GM12801 (cell line): ENCODE measurements around the gene SMURF2.

Experiments used
- TF ChIP-seq, protein P1 (sequence below): IDR thresholded peaks from one replicate; pipeline ENCODE4 v1.5.1; 2011; ENCODE audit warnings: control low read depth; ENCODE audit not compliant: insufficient read length; ENCODE audit errors: extremely low read depth

Gene SMURF2

GRCh38 chr17:64638552-64639203, 23.4 kb downstream of the SMURF2 start:
- TF ChIP-seq, protein P1, sequence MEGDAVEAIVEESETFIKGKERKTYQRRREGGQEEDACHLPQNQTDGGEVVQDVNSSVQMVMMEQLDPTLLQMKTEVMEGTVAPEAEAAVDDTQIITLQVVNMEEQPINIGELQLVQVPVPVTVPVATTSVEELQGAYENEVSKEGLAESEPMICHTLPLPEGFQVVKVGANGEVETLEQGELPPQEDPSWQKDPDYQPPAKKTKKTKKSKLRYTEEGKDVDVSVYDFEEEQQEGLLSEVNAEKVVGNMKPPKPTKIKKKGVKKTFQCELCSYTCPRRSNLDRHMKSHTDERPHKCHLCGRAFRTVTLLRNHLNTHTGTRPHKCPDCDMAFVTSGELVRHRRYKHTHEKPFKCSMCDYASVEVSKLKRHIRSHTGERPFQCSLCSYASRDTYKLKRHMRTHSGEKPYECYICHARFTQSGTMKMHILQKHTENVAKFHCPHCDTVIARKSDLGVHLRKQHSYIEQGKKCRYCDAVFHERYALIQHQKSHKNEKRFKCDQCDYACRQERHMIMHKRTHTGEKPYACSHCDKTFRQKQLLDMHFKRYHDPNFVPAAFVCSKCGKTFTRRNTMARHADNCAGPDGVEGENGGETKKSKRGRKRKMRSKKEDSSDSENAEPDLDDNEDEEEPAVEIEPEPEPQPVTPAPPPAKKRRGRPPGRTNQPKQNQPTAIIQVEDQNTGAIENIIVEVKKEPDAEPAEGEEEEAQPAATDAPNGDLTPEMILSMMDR: no peak

DNA sequence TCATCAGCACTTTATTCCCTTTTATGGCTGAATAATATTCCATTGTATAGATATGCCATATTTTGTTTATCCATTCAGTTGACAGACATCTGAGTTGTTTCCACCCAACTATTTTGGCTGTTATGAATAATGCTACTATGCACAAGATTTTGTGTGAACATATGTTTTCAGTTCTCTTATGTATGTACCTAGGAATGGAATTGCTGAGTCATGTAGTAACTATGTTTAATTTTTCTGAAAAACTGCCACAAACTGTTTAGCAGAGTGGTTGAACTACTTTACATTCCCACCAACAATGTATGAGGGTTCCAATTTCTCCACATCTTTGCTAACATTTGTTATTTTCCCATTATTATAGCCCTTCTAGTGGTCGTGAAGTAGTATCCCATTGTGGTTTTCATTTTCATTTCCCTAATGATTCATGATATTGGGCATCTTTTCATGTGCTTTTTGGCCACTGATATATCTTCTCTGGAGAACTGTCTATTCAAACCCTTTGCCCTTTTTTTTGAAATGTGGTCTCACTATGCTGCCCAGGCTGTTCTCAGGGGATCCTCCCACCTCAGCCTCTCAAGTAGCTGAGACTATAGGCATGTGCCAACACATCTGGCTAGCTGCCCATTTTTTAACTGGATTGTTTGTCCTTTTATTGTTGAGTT, 26.3 kb downstream of the SMURF2 start:
- TF ChIP-seq, protein P1: no peak

DNA sequence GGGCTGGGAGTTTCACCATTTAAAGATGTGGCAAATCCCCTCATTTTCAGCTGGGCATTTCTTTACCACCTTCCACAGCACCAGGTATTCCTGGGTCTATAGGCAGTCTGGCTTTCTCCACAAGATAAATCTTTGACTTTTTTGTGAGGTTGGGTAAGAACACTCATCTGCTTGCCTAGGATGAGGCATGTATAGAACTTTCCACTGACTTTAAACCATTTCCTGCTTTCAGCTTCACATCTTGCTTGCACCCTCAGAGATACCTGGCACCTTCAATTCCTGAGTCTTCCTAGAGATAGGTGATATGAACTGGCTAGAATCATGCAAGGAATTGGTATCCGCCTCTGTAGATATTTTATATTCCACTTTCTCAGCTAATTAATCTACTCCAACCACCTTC, 27.9 kb downstream of the SMURF2 start:
- TF ChIP-seq, protein P1: no peak

DNA sequence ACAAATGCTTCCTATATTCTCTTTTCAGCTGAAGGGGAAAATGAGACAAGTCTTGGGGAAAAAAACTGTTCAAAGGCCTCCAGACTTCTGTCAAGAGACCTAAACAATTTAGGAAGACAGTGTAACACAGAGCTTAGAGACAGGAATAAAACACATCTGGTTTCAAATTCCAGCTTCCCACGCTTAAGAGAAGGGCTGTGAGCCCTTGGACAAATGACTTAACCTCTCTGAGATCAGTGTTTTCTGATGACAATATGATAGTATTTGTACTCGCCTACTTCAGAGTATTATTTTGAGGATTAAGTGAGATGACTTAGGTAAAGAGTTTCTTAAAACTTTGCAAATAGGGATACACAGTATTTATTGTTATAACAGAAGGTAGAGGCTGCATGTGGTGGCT, 29.5 kb downstream of the SMURF2 start:
- TF ChIP-seq, protein P1: no peak

- TF ChIP-seq, protein P1: no peak
Observed at GRCh38 chr17:64632194-64632593, 29.9 kb downstream of the SMURF2 start.

GRCh38 chr17:64630309-64631223, 31.5 kb downstream of the SMURF2 start:
- TF ChIP-seq, protein P1: no peak

- TF ChIP-seq, protein P1: no peak
Observed at GRCh38 chr17:64628641-64629040, 33.5 kb downstream of the SMURF2 start.
